HuH-7 (cell line): ENCODE data around the gene OR4C12.
"Not testable (repeated sequence)": the region's sequence is repeated elsewhere in the genome, so short reads cannot be mapped to it uniquely, and the experiment has no call there.

Source experiments
- DNase-seq: peaks from one replicate; pipeline ENCODE4 v3.0.0; 2011; ENCODE audit warnings: low spot score

Gene OR4C12

DNA sequence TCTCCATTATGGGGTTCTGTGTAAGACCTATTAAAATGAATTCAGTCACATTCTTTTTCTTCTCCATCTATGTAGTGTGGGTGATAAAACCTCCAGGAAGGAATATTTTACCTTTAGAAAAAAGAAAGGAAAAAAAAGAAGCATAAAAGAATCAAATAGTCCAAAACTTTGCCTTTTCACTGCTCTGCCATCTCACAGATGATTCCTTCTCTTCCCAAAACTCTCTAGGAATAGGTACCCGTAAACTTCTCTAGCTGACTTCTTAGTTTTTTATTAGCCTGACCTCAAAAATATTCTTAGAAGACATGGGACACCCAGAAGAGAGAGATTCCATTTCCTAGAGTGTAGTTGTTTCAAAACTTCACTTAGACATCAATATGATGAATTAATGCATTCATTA lies at the start of gene OR4C12:
Gene OR4C12, minus strand, starts transcription at position 101 of the 400 bp plus-strand sequence. Its CDS starts 34 bp downstream, at position 67.
- not testable (repeated sequence) for DNase-seq

GRCh38 chr11:50030193-50030592 lies 47.9 kb upstream of the OR4C12 start:
- no peak for DNase-seq

- DNase-seq: peak; percentile 24
Observed at GRCh38 chr11:49995565-49995964, 13.2 kb upstream of the OR4C12 start.

DNA sequence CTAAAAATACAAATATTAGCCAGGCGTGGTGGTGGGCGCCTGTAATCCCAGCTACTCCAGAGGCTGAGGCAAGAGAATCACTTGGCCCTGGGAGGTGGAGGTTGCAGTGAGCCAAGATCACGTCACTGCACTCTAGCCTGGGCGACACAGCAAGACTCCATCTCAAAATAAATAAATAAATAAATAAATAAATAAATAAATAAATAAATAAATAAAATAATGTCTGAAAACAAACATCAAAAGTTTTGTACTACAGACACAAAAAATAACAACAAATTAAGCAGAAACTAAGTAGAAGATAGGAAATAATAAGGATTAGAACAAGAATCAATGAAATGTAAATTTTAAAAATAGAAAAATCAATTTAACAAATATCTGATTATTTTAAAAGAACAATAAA lies 8.9 kb downstream of the OR4C12 start:
- not testable (repeated sequence) for DNase-seq

DNA sequence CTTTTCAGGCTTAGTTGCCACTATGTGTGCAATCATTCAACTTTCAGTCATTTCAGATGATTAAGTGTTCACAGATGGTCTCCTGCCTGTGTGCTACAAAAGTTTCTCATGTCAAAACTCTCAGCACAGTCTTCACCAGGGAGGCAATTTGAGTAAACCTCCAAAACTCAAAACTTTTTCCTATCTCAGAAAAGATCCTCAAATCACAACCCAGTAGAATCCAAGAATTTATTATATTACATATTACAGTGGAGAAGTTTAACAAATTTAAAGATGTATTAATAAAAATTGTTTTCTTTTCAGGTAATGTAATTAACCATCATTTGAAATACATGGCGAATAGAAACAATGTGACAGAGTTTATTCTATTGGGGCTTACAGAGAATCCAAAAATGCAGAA lies 30.2 kb downstream of the OR4C12 start, which contains the start of gene OR4C13:
Gene OR4C13, plus strand, starts transcription at position 301 of the 400 bp plus-strand sequence. Its CDS starts 32 bp downstream, at position 333.
- DNase-seq: no peak

- not testable (repeated sequence) for DNase-seq
Observed at GRCh38 chr11:49948701-49949100, 33.6 kb downstream of the OR4C12 start.
